GM23248 (cell line): ENCODE data around the gene CCDC107. TPM values are rescaled to one million over a fixed set of nuclear protein-coding genes. Genes with fewer than 3 reads are reported as not detected.
A peak's percentile ranks its signal among the peaks of the same experiment; 100 is the strongest.

ENCODE experiments used
- DNase-seq: peaks from one replicate; pipeline ENCODE4 v3.0.0-alpha.2; 2015
- H2AFZ ChIP-seq: fragments of 200-600 bp; sonication (generic); 2 replicates; pipeline ENCODE4 v1.6.1; 2016; ENCODE audit warnings: antibody characterized with exemption
- H3F3A ChIP-seq: fragments of 200-600 bp; sonication (generic); 2 replicates; pipeline ENCODE4 v1.6.1; 2016; ENCODE audit warnings: mild to moderate bottlenecking, antibody characterized with exemption, mixed run types; ENCODE audit not compliant: insufficient read depth
- H3K27ac ChIP-seq: fragments of 200-600 bp; sonication (generic); 2 replicates; pipeline ENCODE4 v1.5.1; 2016; ENCODE audit warnings: mild to moderate bottlenecking
- H3K27me3 ChIP-seq: fragments of 200-600 bp; sonication (generic); replicated peaks from 2 replicates; pipeline ENCODE4 v1.6.1; 2016; ENCODE audit warnings: mild to moderate bottlenecking; ENCODE audit not compliant: insufficient read depth
- H3K36me3 ChIP-seq: fragments of 200-600 bp; sonication (generic); 2 replicates; pipeline ENCODE4 v1.6.1; 2016; ENCODE audit warnings: low read depth, mild to moderate bottlenecking
- H3K4me1 ChIP-seq: fragments of 200-600 bp; sonication (generic); 2 replicates; pipeline ENCODE4 v1.6.1; 2016; ENCODE audit warnings: mild to moderate bottlenecking; ENCODE audit not compliant: insufficient read depth
- H3K4me2 ChIP-seq: fragments of 200-600 bp; sonication (generic); one replicate; pipeline ENCODE4 v1.6.1; 2016; ENCODE audit warnings: mild to moderate bottlenecking; ENCODE audit not compliant: unreplicated experiment
- H3K4me3 ChIP-seq: fragments of 200-600 bp; sonication (generic); 2 replicates; pipeline ENCODE4 v1.5.1; 2016; ENCODE audit warnings: mild to moderate bottlenecking
- H3K79me2 ChIP-seq: fragments of 200-600 bp; sonication (generic); 2 replicates; pipeline ENCODE4 v1.6.1; 2016; ENCODE audit warnings: mild to moderate bottlenecking; ENCODE audit not compliant: insufficient read depth
- H3K9ac ChIP-seq: fragments of 200-600 bp; sonication (generic); 2 replicates; pipeline ENCODE4 v1.6.1; 2016; ENCODE audit warnings: mild to moderate bottlenecking
- H3K9me2 ChIP-seq: fragments of 200-600 bp; sonication (generic); 2 replicates; pipeline ENCODE4 v1.6.1; 2016; ENCODE audit warnings: mixed run types, mild to moderate bottlenecking, moderate library complexity; ENCODE audit not compliant: insufficient read depth
- H3K9me3 ChIP-seq: fragments of 200-600 bp; sonication (generic); one replicate; pipeline ENCODE4 v1.6.1; 2017; ENCODE audit warnings: low read depth
- H4K20me1 ChIP-seq: fragments of 200-600 bp; sonication (generic); 2 replicates; pipeline ENCODE4 v1.6.0; 2016; ENCODE audit not compliant: insufficient read depth
- EZH2 ChIP-seq: fragments of 200-600 bp; sonication (generic); IDR thresholded peaks from 2 replicates; pipeline ENCODE4 v1.6.1; 2018; ENCODE audit warnings: antibody characterized with exemption, mild to moderate bottlenecking; ENCODE audit not compliant: insufficient read depth, poor library complexity, severe bottlenecking
- EZH2phosphoT487 ChIP-seq: fragments of 200-600 bp; sonication (generic); IDR thresholded peaks from 2 replicates; pipeline ENCODE4 v1.6.1; 2018; ENCODE audit warnings: antibody characterized with exemption, moderate library complexity, mild to moderate bottlenecking, low read depth; ENCODE audit not compliant: insufficient read depth
- WGBS, 2 experiments: methylation state at CpG; one replicate each; pipeline ENCODE4 v1.1.6; 2015 to 2017; ENCODE audit warnings: low lambda C conversion rate in 2 of 2, low coverage in 1 of 2; ENCODE audit errors: missing lambda C conversion rate in 2 of 2; 5-methylcytosine and 5-hydroxymethylcytosine counted together
- in situ Hi-C: fragments of 300-500 bp; cut with MboI; formaldehyde crosslinking; loops from 2 replicates; pipeline ENCODE4 v1.15.0; 2020
- polyA plus RNA-seq: library from polyadenylated mRNA; unstranded; fragments of >200 nt; fragmentation: Nextera tagmentation; extraction: Ambion mirVana; gene quantifications from 2 replicates; pipeline ENCODE4 v1.2.1, GENCODE V29; 2016
- total RNA-seq: library from RNA; depleted of rRNA; stranded (reverse); fragments of >200 nt; shearing (Covaris generic); gene quantifications from 2 replicates; pipeline ENCODE4 v1.2.3, GENCODE V29; 2014

CCDC107 gene
- total and polyA plus RNA-seq, 2 experiments from 2014 or later, result 28.6 to 52.8 TPM

DNA sequence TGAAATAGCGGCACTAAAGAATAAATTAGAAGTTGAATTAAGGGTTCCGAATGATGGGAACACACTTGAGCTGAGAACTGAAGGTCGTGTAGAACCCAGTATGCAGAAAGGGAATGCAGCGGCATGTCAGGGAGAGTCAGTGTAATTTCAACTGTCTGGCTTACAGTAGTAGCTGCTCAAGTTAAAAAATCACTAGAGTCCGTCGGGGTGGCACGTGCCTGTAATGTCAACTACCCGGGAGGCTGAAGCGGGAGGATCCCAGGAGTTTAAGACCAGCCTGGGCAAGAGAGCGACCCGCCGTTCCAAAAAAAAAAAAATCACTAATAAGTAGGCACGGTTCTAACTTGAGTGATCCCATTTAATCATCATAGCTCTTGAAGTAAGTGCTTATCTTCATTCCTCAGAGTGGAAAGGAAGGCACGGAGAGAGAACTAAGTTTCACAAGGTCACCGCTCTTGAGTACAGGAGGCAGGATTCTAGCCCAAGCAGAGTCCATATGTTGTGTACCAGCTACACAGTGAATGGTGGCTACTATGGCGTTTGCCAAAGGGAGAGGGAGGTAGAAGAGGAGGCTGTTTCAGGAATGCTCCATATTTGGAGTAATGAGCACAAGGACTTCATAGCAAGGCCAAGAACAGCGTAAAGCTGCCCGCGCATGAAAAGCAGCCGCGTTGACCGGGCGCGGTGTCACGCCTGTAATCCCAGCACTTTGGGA is 1.1 kb upstream of the CCDC107 start:
- H3K79me2 ChIP-seq, result peaks cover 18% of the 10 kb centered on the region; the same call in 1 of the 2 replicates
- peak overlapping the region; percentile 61 for H3K4me3 ChIP-seq
- peak overlapping the region; percentile 98 for H3K27ac ChIP-seq
- H3K27me3 ChIP-seq, result no peaks in the 10 kb centered on the region
- H3K9me2 ChIP-seq, result no peaks in the 10 kb centered on the region
- H2AFZ ChIP-seq, result peak overlapping the region; percentile 78
- WGBS, 2 experiments, result 9 to 11% methylated on average over 25 of the region's 25 CpGs
- peaks cover 35% of the 10 kb centered on the region for H3F3A ChIP-seq
- H4K20me1 ChIP-seq, result no peaks in the 10 kb centered on the region
- no peaks in the 10 kb centered on the region for H3K9me3 ChIP-seq
- H3K4me1 ChIP-seq, result peaks cover 26% of the 10 kb centered on the region
- in situ Hi-C loops, result no loop called here
- H3K9ac ChIP-seq, result peak overlapping the region; percentile 89
- H3K4me2 ChIP-seq, result peak overlapping the region; percentile 80
- no peak for TF ChIP-seq EZH2phosphoT487
- TF ChIP-seq EZH2, result no peak
- peaks cover 5% of the 10 kb centered on the region; the same call in 1 of the 2 replicates for H3K36me3 ChIP-seq
- peak; percentile 68 for DNase-seq

DNA sequence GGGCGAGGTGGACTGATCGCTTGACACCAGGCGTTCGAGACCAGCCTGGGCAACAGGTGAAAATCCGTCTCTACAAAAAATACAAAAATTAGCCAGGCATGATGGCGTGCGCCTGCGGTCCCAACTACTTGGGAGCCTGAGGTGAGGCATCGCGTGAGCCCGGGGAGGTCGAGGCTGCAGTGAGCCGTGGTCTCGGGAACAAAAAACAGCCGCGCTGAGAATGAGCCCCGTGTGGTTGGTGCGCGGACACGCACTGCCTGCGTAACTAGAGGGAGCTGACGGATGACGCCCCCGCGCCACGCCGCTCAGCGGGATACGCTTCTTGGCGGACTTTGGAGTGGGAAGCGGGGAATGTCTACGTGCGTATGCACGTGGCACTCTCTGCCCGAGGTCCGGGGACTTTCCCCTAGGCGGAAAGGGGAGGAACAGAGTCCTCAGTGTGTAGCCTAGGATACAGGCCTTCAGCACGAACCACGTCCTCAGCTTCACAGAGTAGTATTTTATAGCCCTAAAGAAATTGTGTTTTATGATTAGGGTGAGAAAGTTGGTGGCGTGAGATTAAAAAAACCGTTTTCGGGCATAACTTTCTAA is 451 bp upstream of the CCDC107 start, which contains the start of gene RMRP:
Gene RMRP, minus strand, starts transcription at position 474 of the 591 bp plus-strand sequence.
- H3K4me3 ChIP-seq, result peak within 1 kb of the TSS; percentile 90
- peaks cover 31% of the 10 kb centered on the region for H3F3A ChIP-seq
- H3K9ac ChIP-seq, result peak within 1 kb of the TSS; percentile 89
- H3K36me3 ChIP-seq, result peaks cover 5% of the 10 kb centered on the region; the same call in 1 of the 2 replicates
- H3K4me1 ChIP-seq, result peaks cover 23% of the 10 kb centered on the region
- peak; percentile 100 for DNase-seq
- in situ Hi-C loops, result no loop called here
- peaks cover 18% of the 10 kb centered on the region; the same call in 1 of the 2 replicates for H3K79me2 ChIP-seq
- TF ChIP-seq EZH2 (no peak), EZH2phosphoT487 (no peak)
- H4K20me1 ChIP-seq, result no peaks in the 10 kb centered on the region
- peak within 1 kb of the TSS; percentile 98 for H3K27ac ChIP-seq
- no peaks in the 10 kb centered on the region for H3K9me3 ChIP-seq
- peak within 1 kb of the TSS; percentile 97 for H3K4me2 ChIP-seq
- H2AFZ ChIP-seq, result peak within 1 kb of the TSS; percentile 78
- no peaks in the 10 kb centered on the region for H3K27me3 ChIP-seq
- H3K9me2 ChIP-seq, result no peaks in the 10 kb centered on the region
- WGBS, 2 experiments, result 1 to 2% methylated on average over 40 to 41 of the region's 42 CpGs

DNA sequence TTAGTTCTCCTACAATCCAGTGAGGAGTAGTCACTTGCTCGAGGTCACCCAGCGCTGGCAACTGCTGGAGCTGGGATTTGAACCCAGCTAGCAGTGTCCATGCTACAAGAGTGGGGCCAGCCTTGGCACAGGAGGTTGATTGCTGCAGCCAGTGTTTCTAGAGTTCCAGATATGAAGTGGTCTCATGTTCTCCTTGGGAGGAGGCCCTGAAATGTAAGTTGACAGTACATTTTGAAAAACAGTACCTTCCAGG is 802 bp downstream of the CCDC107 start:
- Histone ChIP-seq H2AFZ (peak overlapping the region; percentile 68; the same call in 1 of the 2 replicates), H3K27me3 (no peaks in the 10 kb centered on the region), H3K36me3 (peaks cover 5% of the 10 kb centered on the region; the same call in 1 of the 2 replicates), H3F3A (peaks cover 26% of the 10 kb centered on the region), H3K4me1 (peaks cover 18% of the 10 kb centered on the region), H3K9me3 (no peaks in the 10 kb centered on the region), H3K9me2 (no peaks in the 10 kb centered on the region), H3K79me2 (peaks cover 18% of the 10 kb centered on the region; the same call in 1 of the 2 replicates), H3K4me3 (peak overlapping the region; percentile 90), H3K4me2 (peak overlapping the region; percentile 97), H3K27ac (peak overlapping the region; percentile 98), H4K20me1 (no peaks in the 10 kb centered on the region), H3K9ac (peak overlapping the region; percentile 89)
- in situ Hi-C loops, result no loop called here
- TF ChIP-seq EZH2, result no peak
- no peak for TF ChIP-seq EZH2phosphoT487
- DNase-seq, result peak; percentile 85
- 0% methylated on average over 2 of the region's 2 CpGs for WGBS, 2 experiments

DNA sequence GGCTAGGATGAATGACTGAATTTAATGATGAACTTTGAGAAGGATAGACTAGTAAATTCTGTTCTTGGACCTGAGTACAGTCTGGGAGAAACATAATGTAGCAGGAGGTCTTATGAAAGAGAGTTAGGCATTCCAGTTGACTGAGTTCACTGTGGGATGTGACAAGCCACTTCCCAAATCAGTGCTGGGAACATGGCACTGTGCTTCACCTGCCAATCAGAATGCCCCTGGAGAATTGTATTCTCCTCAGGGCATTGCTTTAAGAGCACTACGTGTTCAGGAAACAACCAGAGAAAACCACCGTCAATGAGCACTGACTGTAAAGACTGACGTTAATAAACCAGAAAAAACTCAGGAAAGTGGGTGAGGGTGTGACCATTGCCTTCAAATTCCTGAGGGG is 1.2 kb downstream of the CCDC107 start:
- DNase-seq, result peak; percentile 80
- Histone ChIP-seq H4K20me1 (no peaks in the 10 kb centered on the region), H3K79me2 (peaks cover 18% of the 10 kb centered on the region; the same call in 1 of the 2 replicates), H3K27me3 (no peaks in the 10 kb centered on the region), H3K9ac (peak overlapping the region; percentile 89), H3K9me3 (no peaks in the 10 kb centered on the region), H3K4me1 (peaks cover 18% of the 10 kb centered on the region), H3K27ac (peak overlapping the region; percentile 98), H3K36me3 (peaks cover 5% of the 10 kb centered on the region; the same call in 1 of the 2 replicates), H3F3A (peaks cover 30% of the 10 kb centered on the region), H3K9me2 (no peaks in the 10 kb centered on the region), H2AFZ (no peak overlapping the region), H3K4me3 (peak overlapping the region; percentile 90), H3K4me2 (peak overlapping the region; percentile 97)
- 17 to 25% methylated on average over 3 of the region's 3 CpGs for WGBS, 2 experiments
- in situ Hi-C loops, result no loop called here
- TF ChIP-seq EZH2 (no peak), EZH2phosphoT487 (no peak)
